Muscle of leg (tissue), 11 donors: Measurements from ENCODE around the gene MIOX. TPM values are rescaled to one million over a fixed set of nuclear protein-coding genes. Genes with fewer than 3 reads are reported as not detected.

Experiments used
- DNase-seq: peaks from one replicate; pipeline ENCODE4 v3.0.0; 2013
- H3K27ac ChIP-seq: one replicate; pipeline ENCODE4 v1.5.1; 2013; ENCODE audit warnings: mild to moderate bottlenecking, low read length, control low read depth
- H3K27me3 ChIP-seq: one replicate; pipeline ENCODE4 v1.6.1; 2013; ENCODE audit warnings: low read length; ENCODE audit not compliant: control insufficient read depth, insufficient read depth
- H3K36me3 ChIP-seq: one replicate; pipeline ENCODE4 v1.6.1; 2013; ENCODE audit warnings: low read length; ENCODE audit not compliant: control insufficient read depth, insufficient read depth
- H3K4me1 ChIP-seq: one replicate; pipeline ENCODE4 v1.6.1; 2013; ENCODE audit warnings: low read length; ENCODE audit not compliant: control insufficient read depth, insufficient read depth
- H3K4me3 ChIP-seq: one replicate; pipeline ENCODE4 v1.5.1; 2013; ENCODE audit warnings: low read length, control low read depth
- H3K9me3 ChIP-seq: replicated peaks from 2 replicates; pipeline ENCODE4 v1.6.1; 2013; ENCODE audit warnings: low read depth, low read length; ENCODE audit not compliant: control insufficient read depth
- WGBS: methylation state at CpG from one replicate; pipeline ENCODE4 v1.1.5; 2013; ENCODE audit warnings: missing lambda C conversion rate; ENCODE audit not compliant: insufficient coverage; 5-methylcytosine and 5-hydroxymethylcytosine counted together
- polyA plus RNA-seq, 8 donors: library from polyadenylated mRNA; unstranded; fragments of 120-200 nt; gene quantifications; one replicate each; pipeline versions ENCODE4 v1.2.1 to v1.2.3, GENCODE V29; 2013; ENCODE audit warnings: inconsistent platforms in 1 of 8, low replicate concordance in 1 of 8; ENCODE audit not compliant: insufficient read length in 8 of 8, insufficient read depth in 1 of 8
- total RNA-seq: library from RNA; stranded (reverse); fragments of 120-200 nt; gene quantifications from one replicate; pipeline ENCODE4 v1.2.4, GENCODE V29; 2013

MIOX gene
- total and polyA plus RNA-seq, 9 donors, result 0.08 to 0.12 (median 0.10) TPM; not detected in 5

DNA sequence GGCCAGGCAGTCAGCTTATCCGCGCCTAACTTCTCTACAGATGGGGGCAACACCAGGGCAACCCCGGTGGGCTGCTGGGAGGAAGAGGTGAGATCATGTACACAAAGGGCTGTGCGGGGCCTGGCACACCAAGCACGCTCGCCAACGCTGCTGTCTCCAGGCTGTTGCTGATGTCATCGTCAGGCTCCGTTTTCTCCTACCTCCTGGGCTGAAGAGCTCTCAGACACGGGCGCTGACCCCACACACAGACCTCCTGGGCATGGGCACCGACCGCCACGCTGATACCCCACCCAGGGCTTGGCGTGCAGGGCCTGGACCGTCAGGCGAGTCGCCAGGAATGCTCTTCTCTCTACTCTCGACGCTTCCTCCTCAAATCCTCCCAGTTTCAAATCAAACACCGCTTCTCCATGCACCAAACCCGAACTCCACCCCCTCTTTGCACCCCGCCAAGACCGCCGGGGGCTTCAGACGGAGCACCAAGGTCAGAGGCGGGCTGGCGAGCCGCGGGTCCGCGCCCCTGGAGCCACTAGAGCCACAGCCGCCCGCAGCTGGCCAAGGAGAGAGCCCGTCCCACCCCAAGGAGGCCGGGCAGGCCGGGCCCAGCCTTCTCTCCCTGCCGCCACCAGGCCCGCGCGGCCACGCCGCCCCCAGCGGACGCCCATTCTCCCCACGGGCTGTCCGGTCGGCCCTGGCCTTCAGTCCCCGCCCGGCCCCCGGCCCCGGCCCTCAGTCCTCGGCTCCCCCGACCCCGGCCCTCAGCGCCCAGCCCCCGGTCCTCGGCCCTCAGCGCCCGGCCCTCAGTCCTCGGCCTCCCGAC, 12.6 kb upstream of the MIOX start:
- DNase-seq, result peak; percentile 34
- H3K27me3 ChIP-seq, result peaks cover 9% of the 10 kb centered on the region
- WGBS, result 4% methylated on average over 51 of the region's 62 CpGs
- no peak overlapping the region for H3K27ac ChIP-seq
- H3K36me3 ChIP-seq, result peaks cover 10% of the 10 kb centered on the region
- peak overlapping the region; percentile 77 for H3K4me3 ChIP-seq
- H3K4me1 ChIP-seq, result peaks cover 50% of the 10 kb centered on the region
- H3K9me3 ChIP-seq, result no peaks in the 10 kb centered on the region

DNA sequence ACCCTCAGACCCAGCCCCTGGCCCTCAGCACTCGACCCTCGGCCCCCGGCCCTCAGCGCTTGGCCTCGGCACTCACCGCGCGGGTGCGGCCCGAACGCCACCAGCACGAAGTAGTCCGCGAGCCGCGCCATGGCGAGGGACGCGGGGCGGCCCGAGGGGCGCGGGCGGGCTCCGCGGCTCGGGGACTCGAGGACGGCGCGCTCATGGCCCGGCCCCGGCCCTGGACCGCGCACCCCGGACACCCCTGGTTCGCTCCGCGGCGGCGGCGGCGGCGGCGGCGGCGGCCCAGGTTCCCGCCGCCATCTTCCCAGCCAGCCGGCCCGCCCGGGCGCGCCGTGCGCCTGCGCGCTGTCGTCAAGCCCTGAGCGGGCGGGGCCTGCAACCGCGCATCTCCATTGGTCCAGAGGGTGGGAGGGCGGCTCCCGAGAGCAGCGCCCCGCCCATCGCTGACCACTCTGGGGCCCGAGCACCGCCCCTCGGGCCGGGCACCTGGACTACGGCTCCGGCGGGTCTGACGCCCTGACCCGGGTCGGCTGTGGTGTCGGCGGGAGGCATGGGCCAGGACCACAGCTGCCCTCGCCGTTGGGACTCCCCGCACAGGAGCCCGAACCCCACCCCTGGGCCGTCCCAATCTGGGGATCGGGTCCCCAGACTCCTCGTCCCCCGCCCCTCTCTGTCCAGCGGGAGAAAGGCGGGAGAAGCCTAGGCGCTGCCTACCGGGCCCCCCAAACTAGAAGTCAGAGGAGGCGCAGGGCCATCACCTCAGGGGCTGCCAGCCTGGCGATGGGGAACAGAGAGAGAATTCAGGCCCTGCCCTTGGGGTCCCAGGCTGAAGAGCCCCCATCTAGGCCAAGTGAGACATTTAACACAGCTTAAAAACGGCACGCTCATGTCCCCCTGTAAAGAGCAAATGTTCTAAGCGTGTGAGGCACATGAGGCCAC, 11.7 kb upstream of the MIOX start, which contains the start of gene SBF1:
SBF1 (minus strand) TSS at position 326 of the 942 bp plus-strand sequence; CDS start at position 131, 195 bp downstream.
- peaks cover 43% of the 10 kb centered on the region for H3K4me1 ChIP-seq

DNA sequence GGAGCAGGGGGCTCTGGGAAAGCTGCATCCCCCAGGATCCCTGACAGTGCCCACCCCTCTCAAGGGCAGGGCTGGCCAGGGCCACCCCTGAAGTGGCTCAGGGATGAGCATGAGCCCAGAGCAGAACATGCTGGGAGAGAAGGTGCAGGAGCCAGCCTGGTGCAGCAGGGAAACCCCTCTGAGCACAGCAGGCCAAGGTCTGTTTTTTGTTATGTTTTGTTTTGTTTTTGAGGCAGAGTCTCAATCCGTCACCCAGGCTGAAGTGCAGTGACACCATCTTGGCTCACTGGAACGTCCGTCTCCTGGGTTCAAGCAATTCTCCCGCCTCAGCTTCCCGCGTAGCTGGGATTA, 11.0 kb upstream of the MIOX start:
- Histone ChIP-seq H3K27ac (no peak overlapping the region), H3K27me3 (peaks cover 25% of the 10 kb centered on the region), H3K9me3 (no peaks in the 10 kb centered on the region), H3K4me1 (peaks cover 36% of the 10 kb centered on the region), H3K4me3 (no peak overlapping the region), H3K36me3 (peaks cover 10% of the 10 kb centered on the region)
- no peak for DNase-seq
- WGBS, result 80% methylated on average over 1 of the region's 6 CpGs

More for the DNA sequence above, 11.7 kb upstream of the MIOX start, which contains the start of gene SBF1:
- peaks cover 19% of the 10 kb centered on the region for H3K27me3 ChIP-seq
- peak within 1 kb of the TSS; percentile 77 for H3K4me3 ChIP-seq
- H3K27ac ChIP-seq, result peak within 1 kb of the TSS; percentile 55
- DNase-seq, result peak; percentile 96
- peaks cover 10% of the 10 kb centered on the region for H3K36me3 ChIP-seq
- no peaks in the 10 kb centered on the region for H3K9me3 ChIP-seq
- WGBS, result under 1% methylated on average over 90 of the region's 97 CpGs

DNA sequence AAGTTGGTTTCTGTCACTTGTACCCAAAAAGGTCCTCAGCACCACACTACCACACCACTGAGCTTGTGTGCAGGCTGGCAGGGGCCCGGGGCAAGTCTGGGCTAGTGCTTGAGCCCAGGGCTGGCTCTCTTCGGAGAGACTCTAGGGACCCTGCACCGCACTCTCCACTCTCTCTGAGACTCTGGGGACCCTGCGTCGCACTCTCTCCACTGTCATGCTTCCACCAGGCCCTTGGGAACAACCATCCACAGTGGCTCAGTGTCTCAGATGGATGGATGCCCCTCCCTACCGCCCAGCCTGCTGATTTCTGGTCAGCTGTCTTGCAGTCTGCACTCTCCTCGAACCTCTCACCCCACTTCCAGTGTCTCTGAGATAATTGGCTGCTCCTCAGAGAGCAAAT, 9.8 kb upstream of the MIOX start:
- H3K27me3 ChIP-seq, result peaks cover 35% of the 10 kb centered on the region
- H3K9me3 ChIP-seq, result no peaks in the 10 kb centered on the region
- H3K36me3 ChIP-seq, result peaks cover 4% of the 10 kb centered on the region
- peaks cover 25% of the 10 kb centered on the region for H3K4me1 ChIP-seq
- WGBS, result 62% methylated on average over 6 of the region's 7 CpGs
- H3K4me3 ChIP-seq, result no peak overlapping the region
- no peak for DNase-seq
- H3K27ac ChIP-seq, result no peak overlapping the region

DNA sequence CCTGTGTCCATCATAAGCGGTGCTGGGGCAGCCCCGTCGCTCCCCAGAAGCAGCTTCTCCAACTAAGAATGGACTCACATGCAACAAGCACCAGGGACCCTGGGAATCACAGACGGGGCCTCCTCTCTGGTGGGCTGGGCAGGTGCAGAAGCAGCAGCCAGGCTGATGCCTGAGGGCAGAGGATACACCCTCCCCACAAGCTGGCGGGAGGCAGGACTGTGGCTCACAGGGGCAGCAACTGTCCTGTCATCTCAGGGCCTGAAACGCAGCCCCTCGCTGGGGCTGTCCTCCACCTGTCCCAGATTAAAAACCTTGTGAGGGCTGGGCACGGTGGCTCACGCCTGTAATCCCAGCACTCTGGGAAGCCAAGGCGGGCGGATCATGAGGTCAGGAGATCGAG, 8.7 kb upstream of the MIOX start:
- no peaks in the 10 kb centered on the region for H3K36me3 ChIP-seq
- H3K4me1 ChIP-seq, result peaks cover 25% of the 10 kb centered on the region
- H3K27me3 ChIP-seq, result peaks cover 46% of the 10 kb centered on the region
- no peak overlapping the region for H3K27ac ChIP-seq
- WGBS, result 75% methylated on average over 8 of the region's 12 CpGs
- DNase-seq, result no peak
- H3K9me3 ChIP-seq, result no peaks in the 10 kb centered on the region
- no peak overlapping the region for H3K4me3 ChIP-seq

DNA sequence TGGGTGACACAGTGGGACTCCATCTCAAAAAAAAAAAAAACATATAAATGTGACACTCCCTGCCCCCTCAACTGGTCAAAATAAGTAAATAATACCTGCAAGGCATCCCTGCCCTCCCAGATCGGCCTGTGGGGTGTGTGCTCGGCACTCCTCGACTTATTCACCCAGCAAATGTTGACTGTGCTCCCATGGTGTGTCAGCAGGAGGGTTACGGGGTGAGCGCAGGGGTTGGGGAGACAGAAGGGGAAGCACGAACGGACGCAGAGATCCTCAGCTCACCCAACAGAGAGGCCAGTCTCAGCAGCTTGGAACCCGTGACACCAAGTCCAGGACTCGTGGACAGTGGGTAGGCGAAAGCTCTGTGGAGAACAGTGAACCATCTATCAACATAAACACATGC, 6.9 kb upstream of the MIOX start:
- WGBS, result 55% methylated on average over 3 of the region's 11 CpGs
- H3K4me1 ChIP-seq, result peaks cover 13% of the 10 kb centered on the region
- no peaks in the 10 kb centered on the region for H3K9me3 ChIP-seq
- no peak overlapping the region for H3K4me3 ChIP-seq
- H3K27ac ChIP-seq, result no peak overlapping the region
- H3K36me3 ChIP-seq, result no peaks in the 10 kb centered on the region
- H3K27me3 ChIP-seq, result peaks cover 58% of the 10 kb centered on the region
- no peak for DNase-seq

DNA sequence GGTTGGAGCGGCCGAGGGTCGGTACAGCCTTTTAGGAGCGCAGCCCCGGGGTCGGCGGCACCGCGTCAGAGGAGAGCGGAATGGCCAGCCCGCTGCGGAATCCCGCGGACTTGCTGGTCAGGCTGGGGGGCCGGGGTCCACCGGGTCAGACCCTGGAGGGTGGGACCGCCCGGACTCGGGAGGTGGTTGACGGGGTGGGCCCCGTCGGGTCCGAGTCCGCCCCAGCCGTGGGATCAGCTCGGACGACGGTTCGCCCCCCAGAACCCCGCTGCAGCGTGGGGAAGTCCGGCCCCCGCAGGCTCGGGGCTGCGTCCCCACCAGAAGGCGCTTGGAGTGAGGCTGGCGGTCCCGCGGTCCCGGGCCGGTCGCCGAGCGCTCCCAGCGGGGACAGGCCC, 5.6 kb upstream of the MIOX start:
- no peaks in the 10 kb centered on the region for H3K9me3 ChIP-seq
- H3K4me1 ChIP-seq, result peaks cover 8% of the 10 kb centered on the region
- no peaks in the 10 kb centered on the region for H3K36me3 ChIP-seq
- no peak overlapping the region for H3K4me3 ChIP-seq
- WGBS, result 3% methylated on average over 45 of the region's 45 CpGs
- peaks cover 65% of the 10 kb centered on the region for H3K27me3 ChIP-seq
- no peak overlapping the region for H3K27ac ChIP-seq
- no peak for DNase-seq

DNA sequence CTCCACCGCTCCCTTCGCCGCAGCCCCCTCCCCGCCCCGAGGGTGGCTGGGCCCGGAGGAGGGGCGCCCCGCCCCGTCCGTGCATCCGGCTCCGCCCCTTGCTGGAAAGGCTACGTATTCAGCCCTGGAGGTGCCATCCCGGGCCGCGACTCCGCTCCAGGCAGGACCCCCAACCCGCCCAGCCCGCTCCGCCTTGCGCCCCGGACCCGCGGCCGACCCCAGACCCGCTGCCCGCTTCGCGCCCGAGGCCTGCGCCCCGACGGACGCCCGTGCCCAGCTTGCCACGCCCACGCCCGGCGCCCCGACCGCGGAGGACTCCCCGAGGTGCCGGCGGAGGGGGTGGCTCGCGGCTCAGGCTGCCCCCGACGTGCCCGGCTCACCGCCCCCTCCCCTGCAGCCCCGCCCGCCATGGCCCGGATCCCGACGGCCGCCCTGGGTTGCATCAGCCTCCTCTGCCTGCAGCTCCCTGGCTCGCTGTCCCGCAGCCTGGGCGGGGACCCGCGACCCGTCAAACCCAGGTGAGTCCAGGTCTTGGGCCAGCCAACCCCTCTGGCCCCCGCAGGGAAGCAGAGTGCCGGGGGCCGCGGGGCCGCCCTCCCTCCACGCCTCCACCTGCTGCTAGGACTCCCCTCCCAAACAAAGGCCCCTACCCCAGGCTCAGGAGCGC, 5.1 kb upstream of the MIOX start, which contains the start of gene ADM2:
ADM2 (plus strand) TSS at position 104 of the 667 bp plus-strand sequence; CDS start at position 409, 305 bp downstream.
- no peak for DNase-seq
- 1% methylated on average over 57 of the region's 70 CpGs for WGBS
- H3K4me3 ChIP-seq, result peak within 1 kb of the TSS; percentile 24

DNA sequence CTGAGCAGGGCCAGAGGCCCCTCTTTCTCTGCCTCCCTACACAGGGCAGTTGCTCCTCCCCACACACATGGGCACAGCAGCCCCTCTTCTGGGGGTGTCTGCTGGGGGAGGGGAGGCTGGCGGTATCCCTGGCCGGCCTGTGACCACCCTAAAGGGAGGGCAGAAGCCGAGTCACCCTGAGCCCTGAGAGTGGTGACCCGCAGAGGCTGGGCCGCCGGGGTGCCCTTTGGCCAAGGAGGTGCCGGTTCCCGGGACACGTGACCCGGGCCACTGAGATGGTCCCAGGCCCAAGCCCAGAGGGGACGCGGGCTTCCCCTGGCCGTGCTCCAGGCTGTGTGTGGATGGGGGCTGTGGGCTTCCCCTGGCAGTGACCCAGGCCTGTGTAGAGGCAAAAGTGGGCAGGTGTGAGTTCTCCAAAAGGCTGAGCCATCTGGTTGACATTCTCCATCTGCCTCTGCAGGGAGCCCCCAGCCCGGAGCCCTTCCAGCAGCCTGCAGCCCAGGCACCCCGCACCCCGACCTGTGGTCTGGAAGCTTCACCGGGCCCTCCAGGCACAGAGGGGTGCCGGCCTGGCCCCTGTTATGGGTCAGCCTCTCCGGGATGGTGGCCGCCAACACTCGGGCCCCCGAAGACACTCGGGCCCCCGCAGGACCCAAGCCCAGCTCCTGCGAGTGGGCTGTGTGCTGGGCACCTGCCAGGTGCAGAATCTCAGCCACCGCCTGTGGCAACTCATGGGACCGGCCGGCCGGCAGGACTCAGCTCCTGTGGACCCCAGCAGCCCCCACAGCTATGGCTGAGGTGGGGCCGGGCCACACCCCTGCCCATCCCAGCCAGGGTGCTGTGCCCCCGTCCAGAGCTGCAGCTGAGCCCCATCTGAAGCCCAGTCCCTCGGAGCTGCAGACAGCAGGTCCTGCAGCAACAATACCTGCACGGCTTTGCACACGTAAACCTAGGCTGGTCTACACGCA, 4.3 kb upstream of the MIOX start:
- no peaks in the 10 kb centered on the region for H3K36me3 ChIP-seq
- no peak overlapping the region for H3K27ac ChIP-seq
- DNase-seq, result no peak
- WGBS, result 56% methylated on average over 34 of the region's 35 CpGs
- H3K4me3 ChIP-seq, result peak overlapping the region; percentile 24
- H3K27me3 ChIP-seq, result peaks cover 68% of the 10 kb centered on the region
- H3K9me3 ChIP-seq, result no peaks in the 10 kb centered on the region
- H3K4me1 ChIP-seq, result peaks cover 8% of the 10 kb centered on the region

More for the DNA sequence above, 5.1 kb upstream of the MIOX start, which contains the start of gene ADM2:
- H3K4me1 ChIP-seq, result peaks cover 8% of the 10 kb centered on the region
- H3K36me3 ChIP-seq, result no peaks in the 10 kb centered on the region
- H3K9me3 ChIP-seq, result no peaks in the 10 kb centered on the region
- peaks cover 65% of the 10 kb centered on the region for H3K27me3 ChIP-seq
- H3K27ac ChIP-seq, result no peak within 1 kb of the TSS
